Measurements from ENCODE around the gene PYHIN1. TPM values are rescaled to one million over a fixed set of nuclear protein-coding genes. Genes with fewer than 3 reads are reported as not detected.
A peak's percentile ranks its signal among the peaks of the same experiment; 100 is the strongest.

PYHIN1 gene
- total and polyA plus RNA-seq, 4 donors = 0.43 to 2.4 (median 0.94) TPM

GRCh38 chr1:158901623-158902022 lies 29.7 kb upstream of the PYHIN1 start:
- Histone ChIP-seq H3K4me3 (no peak overlapping the region), H3K27me3 (ENCODE audit: control insufficient read depth in 3 of 3, insufficient read depth in 3 of 3, low read length in 2 of 3) (no peaks in the 10 kb centered on the region), H3K9ac (ENCODE audit: insufficient read depth in 1 of 2, low read length in 2 of 2) (no peak overlapping the region), H3K9me3 (ENCODE audit: control insufficient read depth in 4 of 4, insufficient read depth in 3 of 4, low read length in 3 of 4) (peaks cover 0 to 2% (median 0%) of the 10 kb centered on the region in 4 donors), H3K4me1 (ENCODE audit: control insufficient read depth in 5 of 5, insufficient read depth in 5 of 5, low read length in 5 of 5) (no peaks in the 10 kb centered on the region), H3K27ac (ENCODE audit: low read depth in 1 of 2, low read length in 1 of 2) (no peak overlapping the region), H3K36me3 (ENCODE audit: control insufficient read depth in 4 of 4, insufficient read depth in 4 of 4, low read length in 4 of 4) (no peaks in the 10 kb centered on the region)
- WGBS, 2 donors = 83 to 99% methylated on average over 3 of the region's 3 CpGs
- ATAC-seq (ENCODE audit: insufficient read depth, low FRiP score) = no peak
- no peak for TF ChIP-seq CTCF (IDR thresholded peaks at IDR 0.05; ENCODE audit: control extremely low read depth, extremely low read depth)
- no peak for DNase-seq

DNA sequence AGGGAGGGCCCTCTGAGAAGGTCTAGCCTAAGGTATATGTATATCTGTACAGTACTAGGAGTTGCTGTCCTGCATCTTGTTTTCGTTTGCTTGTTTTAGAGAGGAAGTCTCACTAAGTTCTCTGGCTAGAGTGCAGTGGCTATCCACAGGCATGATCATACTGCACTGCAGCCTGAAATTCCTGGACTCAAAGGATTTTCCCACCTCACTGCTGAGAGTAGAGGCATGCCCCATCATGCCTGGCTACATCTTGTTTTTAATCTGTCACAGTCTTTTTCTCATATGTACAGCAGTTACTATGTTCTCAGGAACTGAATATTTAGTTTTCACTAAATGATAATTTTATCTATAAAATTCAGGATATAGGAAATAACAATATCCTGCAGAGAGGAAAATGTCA lies 15.3 kb upstream of the PYHIN1 start:
- 42 to 52% methylated on average over 1 of the region's 1 CpG for WGBS, 2 donors
- Histone ChIP-seq H3K4me3 (no peak overlapping the region), H3K27me3 (ENCODE audit: control insufficient read depth in 3 of 3, insufficient read depth in 3 of 3, low read length in 2 of 3) (no peaks in the 10 kb centered on the region), H3K9me3 (ENCODE audit: control insufficient read depth in 4 of 4, insufficient read depth in 3 of 4, low read length in 3 of 4) (peaks cover 0 to 6% (median 0%) of the 10 kb centered on the region in 4 donors), H3K27ac (ENCODE audit: low read depth in 1 of 2, low read length in 1 of 2) (no peak overlapping the region), H3K4me1 (ENCODE audit: control insufficient read depth in 5 of 5, insufficient read depth in 5 of 5, low read length in 5 of 5) (no peaks in the 10 kb centered on the region), H3K9ac (ENCODE audit: insufficient read depth in 1 of 2, low read length in 2 of 2) (no peak overlapping the region), H3K36me3 (ENCODE audit: control insufficient read depth in 4 of 4, insufficient read depth in 4 of 4, low read length in 4 of 4) (no peaks in the 10 kb centered on the region)
- ATAC-seq (ENCODE audit: insufficient read depth, low FRiP score) = no peak
- no peak for DNase-seq
- TF ChIP-seq CTCF (IDR thresholded peaks at IDR 0.05; ENCODE audit: control extremely low read depth, extremely low read depth) = no peak

DNA sequence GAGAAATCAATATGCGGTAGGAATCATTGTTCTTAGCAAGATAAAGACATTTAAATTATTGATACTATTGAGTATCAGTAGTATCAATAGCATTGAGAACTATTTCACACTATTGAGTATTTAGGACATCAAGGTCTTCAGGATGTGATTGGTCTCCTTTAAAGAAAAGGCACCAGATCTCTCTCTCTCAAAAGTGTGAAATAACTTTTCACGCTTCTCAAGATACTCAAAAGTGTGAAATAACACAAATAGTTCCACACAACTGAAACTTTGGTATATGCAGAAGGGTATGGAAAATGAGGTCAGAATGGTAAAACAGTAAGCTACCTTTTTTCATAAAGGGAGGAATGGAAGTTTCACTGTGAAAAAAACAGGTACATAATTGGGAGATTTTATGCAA lies 6.7 kb upstream of the PYHIN1 start:
- Histone ChIP-seq H3K36me3 (ENCODE audit: control insufficient read depth in 4 of 4, insufficient read depth in 4 of 4, low read length in 4 of 4) (no peaks in the 10 kb centered on the region), H3K9ac (ENCODE audit: insufficient read depth in 1 of 2, low read length in 2 of 2) (no peak overlapping the region), H3K27me3 (ENCODE audit: control insufficient read depth in 3 of 3, insufficient read depth in 3 of 3, low read length in 2 of 3) (no peaks in the 10 kb centered on the region), H3K4me3 (no peak overlapping the region), H3K27ac (ENCODE audit: low read depth in 1 of 2, low read length in 1 of 2) (no peak overlapping the region), H3K4me1 (ENCODE audit: control insufficient read depth in 5 of 5, insufficient read depth in 5 of 5, low read length in 5 of 5) (no peaks in the 10 kb centered on the region), H3K9me3 (ENCODE audit: control insufficient read depth in 4 of 4, insufficient read depth in 3 of 4, low read length in 3 of 4) (peaks cover 0 to 6% (median 3%) of the 10 kb centered on the region in 4 donors)
- DNase-seq (no peak), ATAC-seq (ENCODE audit: insufficient read depth, low FRiP score) (no peak)
- WGBS, 2 donors = 71 to 85% methylated on average over 2 of the region's 2 CpGs
- TF ChIP-seq CTCF (IDR thresholded peaks at IDR 0.05; ENCODE audit: control extremely low read depth, extremely low read depth) = no peak

DNA sequence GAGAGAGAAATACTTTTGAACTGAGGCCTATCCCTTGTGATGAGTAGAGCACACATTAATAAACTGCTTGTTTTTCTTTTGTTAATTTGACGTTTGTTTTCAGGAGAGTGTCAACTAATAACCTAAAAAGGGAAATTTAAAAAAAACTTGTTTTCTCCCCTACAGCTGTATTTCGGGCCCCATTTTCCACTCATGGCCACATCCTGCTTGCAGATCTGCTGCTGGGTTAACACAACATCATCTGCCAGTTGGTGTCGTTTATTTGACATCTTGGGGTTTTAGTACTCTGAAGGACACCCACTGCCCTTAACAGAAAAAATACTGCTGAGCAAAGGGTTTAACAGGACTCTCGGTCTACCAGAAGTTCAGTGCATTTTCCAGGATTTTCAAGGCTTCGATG lies 848 bp upstream of the PYHIN1 start:
- 75 to 77% methylated on average over 5 of the region's 5 CpGs for WGBS, 2 donors
- DNase-seq = peak in 1 of 3 donors; percentile 0
- Histone ChIP-seq H3K27me3 (ENCODE audit: control insufficient read depth in 3 of 3, insufficient read depth in 3 of 3, low read length in 2 of 3) (no peaks in the 10 kb centered on the region), H3K4me1 (ENCODE audit: control insufficient read depth in 5 of 5, insufficient read depth in 5 of 5, low read length in 5 of 5) (no peaks in the 10 kb centered on the region), H3K4me3 (no peak overlapping the region), H3K36me3 (ENCODE audit: control insufficient read depth in 4 of 4, insufficient read depth in 4 of 4, low read length in 4 of 4) (no peaks in the 10 kb centered on the region), H3K9me3 (ENCODE audit: control insufficient read depth in 4 of 4, insufficient read depth in 3 of 4, low read length in 3 of 4) (peaks cover 0 to 3% (median 0%) of the 10 kb centered on the region in 4 donors), H3K27ac (ENCODE audit: low read depth in 1 of 2, low read length in 1 of 2) (no peak overlapping the region), H3K9ac (ENCODE audit: insufficient read depth in 1 of 2, low read length in 2 of 2) (no peak overlapping the region)
- no peak for ATAC-seq (ENCODE audit: insufficient read depth, low FRiP score)
- TF ChIP-seq CTCF (IDR thresholded peaks at IDR 0.05; ENCODE audit: control extremely low read depth, extremely low read depth) = no peak

All from lung (tissue), 12 donors.